NCI-H2107 treated with DMSO at 0.1 percent for 48 hours (cell line): Measurements from ENCODE around the gene TIGD3.

Source experiments
- DNase-seq: peaks from one replicate; lab custom pipeline; 2025; ENCODE audit not compliant: unreplicated experiment; lab: John Stamatoyannopoulos, UW

Gene TIGD3

DNA sequence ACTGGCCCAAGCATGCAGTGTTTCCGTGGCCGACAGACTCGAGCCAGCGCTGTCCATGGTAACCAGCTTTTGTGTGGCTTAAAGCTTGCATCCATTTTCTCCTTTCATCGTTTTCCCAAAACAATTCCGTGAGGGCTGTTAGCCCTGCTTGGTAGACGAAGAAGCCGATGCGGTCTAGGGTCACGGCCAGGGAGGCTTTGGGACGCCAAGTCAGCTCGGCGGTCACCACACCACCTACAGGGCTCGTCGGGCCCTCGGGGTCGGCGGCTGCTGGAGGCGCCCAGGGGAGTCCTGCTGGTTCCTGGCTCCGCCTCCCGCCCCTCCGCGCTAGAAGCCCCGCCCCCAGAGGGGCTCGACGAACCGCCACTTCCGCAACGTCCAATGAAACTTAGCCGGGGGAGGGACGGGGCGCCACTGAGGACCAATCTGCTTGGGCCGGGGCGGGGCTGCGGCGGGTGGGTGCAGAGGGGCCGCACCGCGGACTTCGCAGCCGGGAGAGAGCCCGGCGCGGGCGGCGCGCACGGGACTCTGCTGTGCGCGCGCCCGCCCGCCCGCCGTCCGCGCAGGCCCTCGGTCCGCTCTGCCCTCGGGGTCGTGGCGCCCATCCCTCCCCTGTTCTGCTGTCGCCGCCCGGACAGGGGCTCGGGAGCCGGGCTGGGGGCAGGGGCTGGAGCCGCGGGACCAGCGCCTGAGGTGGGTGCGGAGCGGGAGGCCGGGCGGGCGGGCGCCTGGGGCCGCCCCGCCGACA, at the start of gene TIGD3:
Gene TIGD3 (plus strand): TSS at position 487 of the 748 bp plus-strand sequence. CDS start 1,058 bp downstream, outside the sequence.
- DNase-seq = peak; percentile 87

GRCh38 chr11:65305501-65306268, 48.9 kb upstream of the TIGD3 start:
- DNase-seq = no peak

DNA sequence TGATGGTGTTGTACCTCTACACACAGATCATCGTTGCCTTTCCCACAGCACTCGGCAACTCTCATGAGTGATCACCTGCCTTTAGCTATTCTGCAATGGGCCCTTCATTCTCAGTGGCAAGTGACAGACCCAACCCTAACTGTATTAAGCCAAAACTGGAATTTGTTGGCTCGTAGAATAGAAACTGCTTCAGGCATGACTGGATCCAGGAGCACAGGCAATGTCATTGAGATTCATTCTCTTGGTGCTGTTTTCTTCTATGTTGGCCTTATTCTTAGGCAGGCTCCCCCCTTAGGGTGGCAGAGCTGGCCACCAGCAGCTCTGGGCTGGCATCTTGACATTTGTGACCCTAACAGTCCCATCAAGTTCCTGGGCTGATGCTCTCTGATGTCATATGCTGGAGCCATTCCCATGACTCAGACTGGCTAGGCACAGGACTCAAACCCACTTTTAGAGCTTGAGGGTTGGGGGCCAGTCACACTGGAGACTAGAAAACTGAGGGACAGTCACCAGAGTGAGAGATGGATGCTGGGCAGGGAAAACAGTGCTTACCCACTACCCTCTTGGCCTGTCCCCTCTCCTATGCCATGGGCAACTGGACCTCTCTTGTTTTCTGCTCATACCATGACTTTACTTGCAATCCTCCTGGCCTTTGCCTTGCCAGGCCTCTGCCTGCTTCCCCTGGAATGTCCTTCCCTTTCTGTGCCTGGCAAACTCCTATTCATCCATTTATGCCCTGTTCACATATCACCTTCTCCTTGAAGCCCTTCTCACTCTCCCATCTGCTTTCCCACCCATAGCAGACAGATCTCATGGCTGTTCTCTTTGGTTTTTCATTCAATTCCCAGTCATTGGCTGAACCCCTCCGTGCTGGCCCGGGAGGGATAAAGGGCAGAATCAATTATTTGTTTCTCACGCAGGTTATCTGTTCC, 47.0 kb upstream of the TIGD3 start:
- no peak for DNase-seq

- DNase-seq = no peak
These were observed 46.2 kb upstream of the TIGD3 start for GRCh38 chr11:65308281-65308891.

- DNase-seq = no peak
These were observed 45.5 kb upstream of the TIGD3 start for GRCh38 chr11:65309006-65309405.

DNA sequence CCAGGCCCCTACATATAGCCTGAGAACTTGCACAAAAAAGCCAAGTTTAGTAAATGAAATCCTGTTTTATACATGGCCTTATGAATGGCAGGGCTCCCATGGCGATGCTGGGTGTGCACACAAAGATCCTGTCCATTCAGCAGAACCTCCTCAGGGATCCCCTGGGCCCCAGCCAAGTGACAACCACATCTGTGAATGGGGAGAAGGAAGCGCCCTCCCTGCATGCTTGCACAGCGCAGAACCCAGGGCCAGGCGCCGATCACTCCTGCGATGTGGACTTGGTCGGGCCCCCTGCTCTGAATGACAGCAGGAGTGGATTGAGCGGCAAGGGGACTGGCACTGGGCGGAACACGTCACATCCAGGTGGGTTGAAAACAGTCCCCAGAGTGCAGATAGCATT, 44.3 kb upstream of the TIGD3 start:
- no peak for DNase-seq

- DNase-seq = no peak
These were observed 43.8 kb upstream of the TIGD3 start for GRCh38 chr11:65310736-65311135.

GRCh38 chr11:65311170-65311678, 43.3 kb upstream of the TIGD3 start:
- DNase-seq = no peak

DNA sequence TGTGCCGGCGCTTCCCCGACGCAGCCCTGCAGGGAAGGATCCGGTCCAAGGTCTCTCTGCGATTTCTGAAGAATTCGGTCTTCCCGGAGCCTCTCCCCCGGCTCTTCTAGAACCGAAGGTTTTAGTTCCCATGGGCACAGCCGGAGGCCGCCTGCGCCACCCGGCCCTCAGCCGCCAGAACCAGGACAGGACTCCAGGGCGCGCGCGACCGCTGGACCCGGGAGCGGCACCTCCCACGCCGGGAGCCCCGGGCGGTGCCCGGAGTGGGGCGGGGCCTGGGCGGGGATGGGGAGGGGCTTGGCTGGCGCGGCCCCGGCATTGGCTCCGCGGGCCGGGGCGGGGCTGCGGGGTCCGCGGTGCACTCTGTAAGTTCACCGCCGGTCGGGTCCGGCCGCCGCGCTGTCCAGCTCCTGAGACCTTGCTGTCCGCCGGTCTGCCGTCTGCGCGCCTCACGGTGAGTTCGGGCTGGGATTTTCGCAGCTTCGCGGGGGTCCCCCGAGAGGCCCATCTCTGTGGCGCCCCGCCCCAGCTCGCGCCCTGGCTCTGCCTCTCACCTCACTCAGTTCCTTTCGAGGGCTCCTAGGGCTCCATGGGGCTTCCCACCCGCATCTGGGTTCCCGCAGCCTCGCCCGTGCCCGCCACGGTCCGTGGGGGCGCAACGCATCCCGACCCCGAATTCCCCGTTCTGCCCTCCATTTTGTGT, 39.9 kb upstream of the TIGD3 start, which contains the start of gene CDC42EP2:
Gene CDC42EP2 (plus strand): TSS at position 366 of the 703 bp plus-strand sequence. CDS start 6,033 bp downstream, outside the sequence.
- DNase-seq = no peak

GRCh38 chr11:65315204-65315865, 39.2 kb upstream of the TIGD3 start:
- no peak for DNase-seq

DNA sequence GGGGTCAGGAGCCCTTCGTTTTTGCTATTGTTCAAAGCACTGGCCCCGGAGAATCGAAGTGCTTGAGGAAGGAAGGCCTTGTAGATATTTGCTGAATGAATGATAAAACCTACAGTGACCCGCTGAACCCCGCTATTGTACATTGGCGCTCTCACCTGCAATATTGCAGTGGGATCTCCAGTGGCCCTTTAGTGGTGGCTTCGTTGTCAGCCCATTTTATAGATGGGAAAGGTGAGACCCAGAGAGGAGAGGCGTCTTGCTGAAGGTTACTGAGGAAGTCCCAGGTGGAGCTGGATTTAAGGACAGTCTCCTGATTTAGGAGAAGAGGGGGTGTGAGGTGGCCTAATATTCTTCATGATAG, 38.7 kb upstream of the TIGD3 start:
- no peak for DNase-seq

DNA sequence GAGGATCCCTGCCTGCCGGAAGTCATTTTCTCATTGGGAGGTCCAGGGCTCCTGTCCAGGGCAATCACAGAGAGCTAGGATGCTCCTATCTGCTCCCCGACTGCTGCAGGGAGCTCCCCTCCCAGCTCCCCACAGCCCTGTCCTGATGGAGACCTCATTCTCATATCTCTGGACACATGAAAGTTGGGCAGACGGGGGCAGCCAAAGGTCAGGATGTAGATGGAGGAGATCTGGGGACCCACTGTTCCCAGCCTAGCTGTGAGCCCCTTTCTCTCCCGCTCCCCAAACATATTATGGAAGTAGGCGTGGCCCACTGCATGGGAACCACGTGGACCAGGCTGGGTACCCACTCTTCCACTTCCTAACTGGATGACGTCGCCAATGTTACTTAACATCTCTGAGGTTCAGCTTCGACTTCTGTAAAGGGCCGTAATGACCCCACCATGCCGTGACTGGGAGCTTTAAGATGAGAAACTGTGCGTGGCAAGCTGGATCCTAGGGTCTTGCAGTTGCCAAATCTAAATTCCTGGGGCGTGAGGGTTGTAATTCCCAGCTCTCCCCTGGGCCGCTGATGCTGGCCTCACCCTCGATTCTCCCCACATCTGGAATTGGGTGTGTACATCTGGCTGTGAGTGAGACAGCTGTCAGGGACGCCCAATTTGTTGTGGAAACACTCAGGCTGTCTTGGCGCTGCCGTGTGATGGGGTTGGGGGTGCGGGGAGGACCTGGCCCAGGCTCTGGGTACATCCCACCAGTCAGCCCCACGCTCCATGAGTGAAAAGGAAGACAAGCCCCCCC, 38.1 kb upstream of the TIGD3 start:
- DNase-seq = no peak

DNA sequence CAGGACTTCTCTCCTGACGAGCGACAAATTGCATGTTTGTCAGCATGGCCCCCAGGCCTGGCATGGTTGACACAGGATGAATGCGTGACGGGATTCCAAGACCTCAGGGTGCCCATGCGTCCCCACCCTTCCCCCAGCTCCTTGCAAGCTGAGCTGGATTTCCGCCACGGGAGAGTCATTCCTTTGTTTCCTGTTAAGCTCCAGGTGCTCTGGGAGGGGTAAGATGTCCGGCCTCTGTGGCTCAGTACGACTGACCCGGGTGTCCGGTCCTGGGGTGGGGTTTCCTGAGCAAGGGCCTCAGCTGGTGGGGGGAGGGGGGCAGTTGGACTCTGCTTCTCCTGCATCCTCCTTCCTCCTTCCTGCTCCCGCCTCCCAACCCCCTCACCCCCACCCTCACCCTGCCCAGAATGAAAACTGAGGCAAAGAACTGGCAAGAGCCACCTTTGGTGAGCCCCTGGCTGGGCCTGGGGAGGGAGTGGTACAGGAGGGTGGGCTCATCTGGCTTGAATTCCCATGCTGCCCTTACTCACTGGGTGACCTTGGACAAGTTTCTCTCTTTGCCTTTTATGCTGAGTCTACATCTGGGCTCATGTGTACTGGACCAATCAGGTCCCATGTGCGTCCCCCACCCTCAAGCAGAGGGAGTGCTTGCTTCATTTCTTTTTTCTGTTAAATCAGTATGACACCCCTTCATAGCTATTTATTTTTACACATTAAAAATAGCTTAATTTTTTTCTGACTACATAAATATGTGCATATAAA, 37.3 kb upstream of the TIGD3 start:
- no peak for DNase-seq

- no peak for DNase-seq
These were observed 34.0 kb upstream of the TIGD3 start for GRCh38 chr11:65320386-65321075.

GRCh38 chr11:65321076-65321475, 33.5 kb upstream of the TIGD3 start:
- DNase-seq = no peak

DNA sequence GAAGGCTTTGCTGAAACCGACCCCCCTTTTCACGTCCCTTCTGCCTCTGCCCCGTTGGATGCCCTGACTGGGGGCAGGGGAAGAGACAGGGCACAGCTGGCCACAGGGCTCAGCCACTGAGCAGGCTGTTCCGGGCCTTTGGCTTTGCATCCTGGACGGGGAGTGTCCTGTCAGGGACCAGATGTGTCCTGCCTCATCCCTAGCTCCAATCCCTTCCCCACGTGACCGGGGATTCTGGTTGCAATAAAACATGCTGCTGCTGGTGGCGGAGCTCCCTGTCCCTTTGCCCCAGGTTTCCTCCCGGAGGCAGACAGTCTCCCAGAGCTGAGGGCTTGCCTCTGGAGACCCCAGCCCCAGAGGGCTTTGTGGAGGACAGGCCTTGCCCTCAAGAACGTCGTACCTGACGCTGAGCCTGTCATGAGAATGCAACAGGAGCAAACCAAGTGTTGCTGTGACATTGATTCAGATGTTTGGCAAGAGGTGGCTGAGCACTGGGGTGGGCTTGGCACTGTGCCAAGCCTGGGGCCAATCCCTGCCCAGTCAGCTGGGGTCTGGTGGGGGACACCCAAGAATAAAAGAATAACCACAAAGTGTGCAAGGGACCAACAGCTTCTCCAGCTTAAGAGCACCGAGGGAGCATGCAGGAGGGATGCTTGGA, 32.6 kb upstream of the TIGD3 start:
- no peak for DNase-seq

DNA sequence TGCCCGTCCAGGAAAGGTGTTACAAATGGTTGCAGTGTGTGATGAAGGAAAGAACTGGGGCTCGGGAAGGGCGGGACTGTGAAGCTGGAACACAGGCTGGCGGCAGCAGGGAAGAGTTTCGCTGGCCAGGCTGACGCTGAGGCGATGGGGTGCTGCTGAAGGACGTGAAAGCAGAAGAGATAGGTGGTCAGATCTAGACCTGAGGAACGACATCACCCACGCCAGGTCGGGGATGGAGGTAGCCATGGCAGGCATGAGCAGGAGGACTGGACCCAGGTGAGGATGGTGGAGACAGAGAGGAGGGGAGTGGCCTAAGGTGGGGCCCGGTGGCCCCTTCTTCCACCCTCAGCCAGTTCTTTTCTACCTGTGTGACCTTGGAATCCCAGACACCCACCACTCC, 30.7 kb upstream of the TIGD3 start:
- no peak for DNase-seq
